ENCODE measurements around the gene SLC27A3. TPM values are rescaled to one million over a fixed set of nuclear protein-coding genes. Genes with fewer than 3 reads are reported as not detected.
A peak's percentile ranks its signal among the peaks of the same experiment; 100 is the strongest.

Gene SLC27A3
- total RNA-seq, 1 donor from 2014 or later: 5.1 TPM

- TF ChIP-seq CTCF (conservative IDR thresholded peaks at IDR 0.05; ENCODE audit: low read depth, low read length): peak; percentile 47
- H3K4me3 ChIP-seq (ENCODE audit: low read depth, low read length): no peak overlapping the region
- peak; percentile 92 for DNase-seq (ENCODE audit: low read depth)
Measured at GRCh38 chr1:153750026-153750995, 24.9 kb upstream of the SLC27A3 start.

GRCh38 chr1:153752072-153752471, 23.1 kb upstream of the SLC27A3 start:
- no peak for TF ChIP-seq CTCF (conservative IDR thresholded peaks at IDR 0.05; ENCODE audit: low read depth, low read length)
- no peak for DNase-seq (ENCODE audit: low read depth)
- peak overlapping the region; percentile 9 for H3K4me3 ChIP-seq (ENCODE audit: low read depth, low read length)

GRCh38 chr1:153752571-153753195, 22.5 kb upstream of the SLC27A3 start:
- peak; percentile 98 for DNase-seq (ENCODE audit: low read depth)
- H3K4me3 ChIP-seq (ENCODE audit: low read depth, low read length): no peak overlapping the region
- TF ChIP-seq CTCF (conservative IDR thresholded peaks at IDR 0.05; ENCODE audit: low read depth, low read length): no peak

- no peak for TF ChIP-seq CTCF (conservative IDR thresholded peaks at IDR 0.05; ENCODE audit: low read depth, low read length)
- DNase-seq (ENCODE audit: low read depth): no peak
- no peak overlapping the region for H3K4me3 ChIP-seq (ENCODE audit: low read depth, low read length)
Measured at GRCh38 chr1:153754266-153754665, 20.9 kb upstream of the SLC27A3 start.

- H3K4me3 ChIP-seq (ENCODE audit: low read depth, low read length): no peak overlapping the region
- DNase-seq (ENCODE audit: low read depth): no peak
- no peak for TF ChIP-seq CTCF (conservative IDR thresholded peaks at IDR 0.05; ENCODE audit: low read depth, low read length)
Measured at GRCh38 chr1:153760440-153760839, 14.8 kb upstream of the SLC27A3 start.

- no peak overlapping the region for H3K4me3 ChIP-seq (ENCODE audit: low read depth, low read length)
- no peak for DNase-seq (ENCODE audit: low read depth)
- no peak for TF ChIP-seq CTCF (conservative IDR thresholded peaks at IDR 0.05; ENCODE audit: low read depth, low read length)
Measured at GRCh38 chr1:153763365-153764225, 11.6 kb upstream of the SLC27A3 start.
